ENCODE results near the gene COL23A1.

DNA sequence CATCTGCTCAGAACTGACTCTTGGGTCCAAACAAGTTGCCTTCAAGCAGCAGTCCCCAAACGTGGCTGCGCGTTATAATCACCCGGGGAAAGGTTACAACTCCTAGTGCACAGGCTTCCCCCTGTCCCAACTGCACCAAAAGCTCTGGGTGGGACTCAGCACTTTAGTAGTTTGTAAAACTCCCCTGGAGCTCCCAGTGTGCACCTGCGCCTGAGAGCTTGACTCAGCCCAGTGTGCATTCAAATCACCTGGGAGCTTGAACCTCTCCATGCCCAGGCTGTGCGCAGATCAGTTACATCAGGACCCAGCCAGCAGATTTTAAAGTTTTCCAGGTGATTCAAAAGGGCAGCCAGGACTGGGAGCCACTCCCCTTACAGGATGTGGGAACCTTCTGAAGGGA is 151.4 kb downstream of the COL23A1 start:
- TF ChIP-seq, protein P1, sequence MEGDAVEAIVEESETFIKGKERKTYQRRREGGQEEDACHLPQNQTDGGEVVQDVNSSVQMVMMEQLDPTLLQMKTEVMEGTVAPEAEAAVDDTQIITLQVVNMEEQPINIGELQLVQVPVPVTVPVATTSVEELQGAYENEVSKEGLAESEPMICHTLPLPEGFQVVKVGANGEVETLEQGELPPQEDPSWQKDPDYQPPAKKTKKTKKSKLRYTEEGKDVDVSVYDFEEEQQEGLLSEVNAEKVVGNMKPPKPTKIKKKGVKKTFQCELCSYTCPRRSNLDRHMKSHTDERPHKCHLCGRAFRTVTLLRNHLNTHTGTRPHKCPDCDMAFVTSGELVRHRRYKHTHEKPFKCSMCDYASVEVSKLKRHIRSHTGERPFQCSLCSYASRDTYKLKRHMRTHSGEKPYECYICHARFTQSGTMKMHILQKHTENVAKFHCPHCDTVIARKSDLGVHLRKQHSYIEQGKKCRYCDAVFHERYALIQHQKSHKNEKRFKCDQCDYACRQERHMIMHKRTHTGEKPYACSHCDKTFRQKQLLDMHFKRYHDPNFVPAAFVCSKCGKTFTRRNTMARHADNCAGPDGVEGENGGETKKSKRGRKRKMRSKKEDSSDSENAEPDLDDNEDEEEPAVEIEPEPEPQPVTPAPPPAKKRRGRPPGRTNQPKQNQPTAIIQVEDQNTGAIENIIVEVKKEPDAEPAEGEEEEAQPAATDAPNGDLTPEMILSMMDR (IDR thresholded peaks at IDR 0.05), result no peak
- no peak for TF ChIP-seq EP300 (IDR thresholded peaks at IDR 0.05)

All from gastroesophageal sphincter (tissue), 3 donors.